ENCODE measurements around the gene YTHDF1.

Gene YTHDF1

GRCh38 chr20:63248835-63249591, 33.1 kb upstream of the YTHDF1 start:
- DNase-seq (ENCODE audit: low spot score) = no peak

GRCh38 chr20:63247671-63248228, 31.8 kb upstream of the YTHDF1 start:
- DNase-seq (ENCODE audit: low spot score) = no peak

DNA sequence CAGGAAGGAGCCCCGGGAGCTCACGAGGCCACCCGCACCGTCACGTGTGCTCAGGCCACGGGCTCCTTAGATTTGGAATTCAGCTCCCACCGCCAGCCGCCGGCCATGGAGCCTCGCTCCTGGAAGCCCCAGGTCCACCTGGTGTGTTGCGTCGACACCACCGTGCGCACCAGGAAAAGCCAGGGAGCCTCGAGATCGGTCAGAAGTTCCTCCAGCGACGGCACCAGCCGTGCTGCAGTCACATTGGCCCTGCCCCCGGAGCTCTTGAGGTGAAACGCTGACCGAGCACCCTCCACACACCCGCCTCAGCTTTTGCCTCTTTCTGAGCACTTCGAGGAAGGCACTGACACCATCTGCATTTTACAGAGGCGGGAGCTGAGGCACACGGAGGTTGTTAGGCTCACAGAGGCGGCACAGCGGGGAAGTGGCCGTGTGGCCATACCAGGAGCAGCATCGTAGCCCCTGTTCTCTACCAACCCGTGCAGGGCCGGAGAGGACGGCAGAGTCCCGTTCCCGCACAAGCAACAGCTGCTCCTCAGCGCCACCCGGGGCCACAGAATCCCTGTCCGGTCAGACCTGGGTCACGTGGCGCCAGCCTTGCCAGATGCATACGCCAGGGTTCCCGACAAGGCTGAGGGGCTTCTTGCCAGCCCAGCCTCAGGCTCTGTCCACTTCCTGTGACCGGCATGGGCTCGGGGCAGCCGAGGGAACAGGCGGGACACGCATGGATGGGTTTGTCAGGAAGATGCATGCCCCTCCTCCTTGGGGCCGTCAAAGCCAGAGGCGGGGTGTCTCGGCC, 30.8 kb upstream of the YTHDF1 start:
- peak; percentile 57 for DNase-seq (ENCODE audit: low spot score)

DNA sequence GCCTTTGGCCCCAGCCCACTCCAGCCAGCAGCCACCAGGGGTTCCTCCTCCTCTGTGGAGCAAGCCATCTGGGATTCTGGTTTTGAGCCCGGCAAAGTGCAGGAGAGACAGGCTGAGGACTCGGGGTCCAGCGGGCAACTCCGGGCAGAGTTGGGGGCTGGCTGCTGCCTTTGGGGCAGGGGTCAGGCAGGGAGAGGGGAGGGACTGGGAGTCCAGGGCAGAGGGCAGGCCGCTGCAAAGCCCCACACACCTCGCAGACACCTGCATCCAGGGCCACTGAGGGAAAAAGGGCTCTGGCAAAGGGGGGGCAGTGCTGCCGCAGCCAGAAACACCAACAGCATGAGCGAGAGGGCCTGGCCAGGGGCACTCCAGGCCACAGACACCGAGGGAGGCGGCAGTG, 28.5 kb upstream of the YTHDF1 start:
- DNase-seq (ENCODE audit: low spot score) = no peak

DNA sequence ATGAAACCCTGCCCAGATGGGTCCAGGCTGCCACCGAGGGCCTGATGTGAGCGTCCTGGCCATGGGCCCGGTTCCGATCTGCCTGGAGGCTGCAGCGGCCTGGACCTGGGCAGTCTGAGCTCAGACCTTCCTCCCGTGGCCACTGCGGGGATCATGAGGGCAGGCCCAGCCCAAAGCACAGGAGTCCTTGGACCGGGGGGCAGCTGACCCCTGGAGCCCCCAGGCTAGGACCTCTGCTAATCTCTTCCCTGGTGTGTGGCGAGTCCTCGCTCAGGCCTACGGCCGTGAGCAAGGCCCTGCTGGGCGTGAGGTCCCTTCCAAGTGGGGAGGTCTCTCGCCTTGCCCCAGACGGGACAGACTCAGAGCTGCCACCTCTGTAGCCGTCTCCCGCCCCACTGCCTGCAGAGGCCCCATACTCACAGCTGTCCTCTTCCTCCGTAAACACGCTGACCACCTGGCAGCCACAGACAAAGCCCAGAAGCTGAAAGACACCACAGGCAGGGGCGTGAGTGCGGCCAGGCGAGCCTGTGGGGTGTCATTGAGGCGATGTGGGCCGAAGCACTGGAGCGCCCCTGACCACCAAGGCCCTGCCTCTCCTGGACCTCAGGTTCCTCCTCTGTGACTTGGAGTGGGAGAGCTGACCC, 27.8 kb upstream of the YTHDF1 start:
- no peak for DNase-seq (ENCODE audit: low spot score)

DNA sequence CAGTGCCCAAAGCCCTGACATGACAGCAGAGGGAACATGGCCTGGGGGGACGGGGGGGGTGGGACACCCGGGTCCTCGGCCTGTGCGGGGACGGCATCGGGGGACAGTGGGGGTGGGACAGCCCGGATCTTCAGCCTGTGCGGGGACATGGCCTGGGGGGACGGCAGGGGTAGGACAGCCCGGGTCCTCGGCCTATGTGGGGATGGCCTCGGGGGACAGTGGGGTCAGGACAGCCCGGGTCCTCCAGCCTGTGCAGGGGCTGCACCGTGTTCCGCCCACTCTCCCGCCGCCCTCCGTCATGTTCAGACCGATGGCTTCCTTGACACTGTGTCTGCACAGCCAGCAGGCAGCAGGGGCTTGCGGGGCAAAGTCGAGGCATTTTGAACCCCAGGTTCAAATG, 26.8 kb upstream of the YTHDF1 start:
- DNase-seq (ENCODE audit: low spot score) = no peak

DNA sequence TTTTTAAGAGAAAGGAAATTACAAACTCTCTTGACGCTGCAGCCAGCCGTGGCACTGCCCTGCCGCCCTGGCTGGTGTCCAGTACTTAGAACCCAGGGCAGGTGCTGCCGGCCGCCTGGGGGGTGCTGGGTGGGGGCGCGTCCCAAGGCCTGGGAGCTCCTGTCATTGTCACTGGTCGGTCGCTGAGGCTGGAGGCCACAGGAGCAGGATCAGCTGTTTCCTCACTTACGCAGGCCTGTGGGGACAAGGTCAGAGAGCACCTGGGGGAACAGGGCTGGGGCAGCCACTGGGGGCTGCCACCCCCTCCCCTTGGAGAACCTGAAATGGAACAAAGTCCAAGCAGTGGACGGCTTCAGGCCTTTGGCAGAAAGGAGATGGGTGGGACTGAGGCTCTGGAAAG, 25.3 kb upstream of the YTHDF1 start:
- DNase-seq (ENCODE audit: low spot score) = no peak

- no peak for DNase-seq (ENCODE audit: low spot score)
These were observed 24.1 kb upstream of the YTHDF1 start for GRCh38 chr20:63240004-63240403.

- no peak for DNase-seq (ENCODE audit: low spot score)
These were observed 23.5 kb upstream of the YTHDF1 start for GRCh38 chr20:63239431-63239830.

DNA sequence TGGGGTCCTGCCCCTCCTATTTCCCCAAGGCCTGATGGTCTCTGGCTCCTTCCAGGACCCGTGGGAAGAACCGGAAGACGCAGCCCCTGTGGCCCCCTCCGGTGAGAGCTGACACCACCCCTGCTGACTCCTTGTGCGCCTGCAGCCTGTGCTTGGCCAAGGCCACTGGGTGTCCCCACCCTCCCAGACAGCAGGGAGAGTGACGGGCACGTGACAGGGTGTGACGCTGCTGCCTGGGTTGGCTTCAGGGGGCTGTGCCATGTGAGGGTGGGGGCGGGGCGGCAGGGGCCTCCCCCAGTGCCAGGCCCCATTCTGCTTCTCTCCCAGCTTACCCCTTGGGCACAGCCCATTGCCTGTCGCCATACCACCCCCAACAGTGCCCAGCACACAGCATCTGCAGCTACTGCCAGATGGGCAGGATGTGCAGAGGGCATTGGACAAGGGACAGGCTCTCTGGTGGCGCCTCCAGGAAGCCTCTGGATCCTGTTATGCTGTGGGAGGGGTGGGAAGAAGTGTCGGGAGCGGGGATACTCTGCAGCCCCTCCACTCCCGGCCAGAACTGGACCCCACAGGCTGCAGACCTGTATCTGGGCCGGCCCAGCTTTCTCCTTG, 22.7 kb upstream of the YTHDF1 start:
- DNase-seq (ENCODE audit: low spot score) = no peak

DNA sequence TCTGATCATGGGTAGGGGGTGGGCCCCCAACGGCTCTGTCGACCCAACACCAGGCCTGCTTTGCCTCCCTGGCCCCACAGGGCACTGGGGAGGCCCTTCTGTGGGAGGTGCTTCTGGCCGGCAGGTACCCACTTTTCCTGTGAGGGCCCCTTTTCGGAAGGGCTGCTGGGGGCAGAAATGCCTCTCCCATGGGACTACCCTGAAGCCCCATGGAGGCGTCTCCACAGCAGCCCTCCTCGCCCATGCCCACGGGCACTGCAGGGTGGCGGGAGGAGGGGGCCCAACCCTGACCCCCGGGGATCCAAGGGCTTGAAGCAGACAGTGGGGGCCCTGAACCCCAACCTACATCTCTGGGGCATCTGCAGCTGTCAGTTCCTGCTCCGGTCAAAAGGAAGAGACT, 22.1 kb upstream of the YTHDF1 start:
- DNase-seq (ENCODE audit: low spot score) = no peak

DNA sequence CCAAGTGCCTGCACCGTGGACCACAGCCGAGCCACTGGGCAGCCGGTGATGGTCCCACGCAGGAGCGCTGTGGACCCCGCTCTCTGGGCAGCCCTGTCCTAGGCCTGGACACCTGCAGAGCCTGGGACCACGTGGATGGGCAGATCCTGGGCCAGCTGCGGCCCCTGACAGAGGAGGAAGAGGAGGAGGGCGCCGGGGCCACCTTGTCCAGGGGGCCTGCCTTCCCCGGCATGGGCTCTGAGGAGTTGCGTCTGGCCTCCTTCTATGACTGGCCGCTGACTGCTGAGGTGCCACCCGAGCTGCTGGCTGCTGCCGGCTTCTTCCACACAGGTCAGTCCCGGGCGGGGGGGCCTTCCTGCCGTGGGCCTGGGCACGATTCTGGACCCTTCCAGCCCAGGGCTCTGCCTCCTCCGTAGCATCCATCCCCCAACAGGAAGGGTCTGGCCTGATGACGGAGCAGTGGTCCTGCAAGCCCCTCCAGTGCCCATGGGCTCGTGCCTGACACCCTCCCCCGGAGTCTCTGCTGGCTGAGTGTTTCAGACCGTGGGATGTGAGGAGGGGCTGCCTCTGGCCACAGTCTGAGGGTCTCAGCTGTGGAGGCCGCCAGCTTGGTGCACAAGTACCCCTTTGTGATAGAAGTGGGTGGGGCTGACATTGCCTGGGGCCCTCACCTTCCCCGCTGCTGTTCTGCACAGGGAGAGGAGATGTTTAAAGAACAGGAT, 20.3 kb upstream of the YTHDF1 start:
- no peak for DNase-seq (ENCODE audit: low spot score)

- no peak for DNase-seq (ENCODE audit: low spot score)
These were observed 19.6 kb upstream of the YTHDF1 start, which contains the start of gene BIRC7 for GRCh38 chr20:63235399-63235983. TSS of gene BIRC7 (plus strand) at chr20:63235905. CDS start at chr20:63236097, 192 bp downstream.

GRCh38 chr20:63234693-63235398, 18.9 kb upstream of the YTHDF1 start:
- peak; percentile 66 for DNase-seq (ENCODE audit: low spot score)

- DNase-seq (ENCODE audit: low spot score) = no peak
These were observed 18.0 kb upstream of the YTHDF1 start for GRCh38 chr20:63233924-63234323.

DNA sequence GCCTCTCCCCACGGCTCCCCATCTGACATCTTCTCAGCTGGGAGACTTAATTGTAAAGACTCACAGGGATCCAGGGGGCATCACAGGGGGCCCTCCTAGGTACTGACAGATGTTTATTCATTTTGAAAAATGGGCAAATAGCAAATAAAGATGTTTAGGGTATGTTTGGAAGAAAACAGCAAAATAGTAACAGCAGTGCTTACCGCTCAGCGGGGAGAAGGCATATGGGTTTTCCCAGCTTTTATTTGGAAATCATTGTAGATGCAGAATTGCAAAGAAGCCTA, 17.1 kb upstream of the YTHDF1 start:
- no peak for DNase-seq (ENCODE audit: low spot score)

- DNase-seq (ENCODE audit: low spot score) = no peak
These were observed 16.5 kb upstream of the YTHDF1 start for GRCh38 chr20:63232235-63233060.

- DNase-seq (ENCODE audit: low spot score) = peak; percentile 83
These were observed 14.9 kb upstream of the YTHDF1 start for GRCh38 chr20:63230800-63231268.

GRCh38 chr20:63228806-63229205, 12.9 kb upstream of the YTHDF1 start:
- DNase-seq (ENCODE audit: low spot score) = no peak

Data from SK-N-DZ (cell line).